ENCODE measurements around the gene STXBP2.
A peak's percentile ranks its signal among the peaks of the same experiment; 100 is the strongest.

The STXBP2 gene

GRCh38 chr19:7636691-7637373 is at the start of gene STXBP2:
Gene STXBP2 (plus strand): TSS chr19:7637110. CDS start chr19:7637150, 40 bp downstream.
- peaks cover 4% of the 10 kb centered on the region for H3K4me1 ChIP-seq (ENCODE audit: low read depth, poor library complexity, severe bottlenecking)
- H3K79me2 ChIP-seq (ENCODE audit: insufficient read depth, low read depth) = no peaks in the 10 kb centered on the region
- peak within 1 kb of the TSS; percentile 61; the same call in 1 of the 2 replicates for H3K9ac ChIP-seq
- no peaks in the 10 kb centered on the region for H4K20me1 ChIP-seq (ENCODE audit: insufficient read depth)
- no peak within 1 kb of the TSS for H3K4me3 ChIP-seq (IDR thresholded peaks at IDR 0.05; ENCODE audit: insufficient read depth, low read depth, low read length)
- H3K4me2 ChIP-seq = peak within 1 kb of the TSS; percentile 68
- H2AFZ ChIP-seq (ENCODE audit: low read depth) = peak within 1 kb of the TSS; percentile 78
- H3K27me3 ChIP-seq (ENCODE audit: insufficient read depth, low read depth) = no peaks in the 10 kb centered on the region
- H3K27ac ChIP-seq = no peak within 1 kb of the TSS
- TF ChIP-seq, protein P1, sequence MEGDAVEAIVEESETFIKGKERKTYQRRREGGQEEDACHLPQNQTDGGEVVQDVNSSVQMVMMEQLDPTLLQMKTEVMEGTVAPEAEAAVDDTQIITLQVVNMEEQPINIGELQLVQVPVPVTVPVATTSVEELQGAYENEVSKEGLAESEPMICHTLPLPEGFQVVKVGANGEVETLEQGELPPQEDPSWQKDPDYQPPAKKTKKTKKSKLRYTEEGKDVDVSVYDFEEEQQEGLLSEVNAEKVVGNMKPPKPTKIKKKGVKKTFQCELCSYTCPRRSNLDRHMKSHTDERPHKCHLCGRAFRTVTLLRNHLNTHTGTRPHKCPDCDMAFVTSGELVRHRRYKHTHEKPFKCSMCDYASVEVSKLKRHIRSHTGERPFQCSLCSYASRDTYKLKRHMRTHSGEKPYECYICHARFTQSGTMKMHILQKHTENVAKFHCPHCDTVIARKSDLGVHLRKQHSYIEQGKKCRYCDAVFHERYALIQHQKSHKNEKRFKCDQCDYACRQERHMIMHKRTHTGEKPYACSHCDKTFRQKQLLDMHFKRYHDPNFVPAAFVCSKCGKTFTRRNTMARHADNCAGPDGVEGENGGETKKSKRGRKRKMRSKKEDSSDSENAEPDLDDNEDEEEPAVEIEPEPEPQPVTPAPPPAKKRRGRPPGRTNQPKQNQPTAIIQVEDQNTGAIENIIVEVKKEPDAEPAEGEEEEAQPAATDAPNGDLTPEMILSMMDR (conservative IDR thresholded peaks at IDR 0.05; ENCODE audit: low read depth, low read length) = no peak
- H3K36me3 ChIP-seq (ENCODE audit: insufficient read depth) = no peaks in the 10 kb centered on the region

DNA sequence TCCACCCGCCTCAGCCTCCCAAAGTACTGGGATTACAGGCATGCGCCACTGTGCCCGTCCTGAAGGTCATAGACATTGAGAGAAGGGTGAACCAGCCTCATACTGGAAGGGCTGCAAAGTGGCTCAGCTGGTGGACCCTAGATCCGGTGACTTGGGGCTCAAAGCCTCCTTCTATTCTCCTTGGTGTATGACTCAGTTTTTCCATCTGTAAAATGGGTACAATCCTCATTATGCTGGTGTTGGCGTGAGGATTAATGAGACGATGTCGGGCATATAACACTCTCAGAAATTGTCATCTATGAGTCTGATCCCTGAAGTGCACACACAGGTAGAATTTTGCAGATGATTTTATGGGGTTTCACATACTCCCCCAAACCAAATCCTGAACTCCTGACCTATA is 47.1 kb upstream of the STXBP2 start:
- H3K79me2 ChIP-seq (ENCODE audit: insufficient read depth, low read depth) = no peaks in the 10 kb centered on the region
- H3K36me3 ChIP-seq (ENCODE audit: insufficient read depth) = no peaks in the 10 kb centered on the region
- no peak overlapping the region for H3K4me3 ChIP-seq (IDR thresholded peaks at IDR 0.05; ENCODE audit: insufficient read depth, low read depth, low read length)
- H4K20me1 ChIP-seq (ENCODE audit: insufficient read depth) = no peaks in the 10 kb centered on the region
- H3K4me2 ChIP-seq = no peak overlapping the region
- H3K9ac ChIP-seq = no peak overlapping the region
- TF ChIP-seq, protein P1 (conservative IDR thresholded peaks at IDR 0.05; ENCODE audit: low read depth, low read length) = no peak
- no peak overlapping the region for H2AFZ ChIP-seq (ENCODE audit: low read depth)
- no peak overlapping the region for H3K27ac ChIP-seq
- peaks cover 25% of the 10 kb centered on the region; the same call in 1 of the 2 replicates for H3K27me3 ChIP-seq (ENCODE audit: insufficient read depth, low read depth)
- no peaks in the 10 kb centered on the region for H3K4me1 ChIP-seq (ENCODE audit: low read depth, poor library complexity, severe bottlenecking)

- H2AFZ ChIP-seq (ENCODE audit: low read depth) = no peak overlapping the region
- H3K79me2 ChIP-seq (ENCODE audit: insufficient read depth, low read depth) = no peaks in the 10 kb centered on the region
- no peaks in the 10 kb centered on the region for H3K4me1 ChIP-seq (ENCODE audit: low read depth, poor library complexity, severe bottlenecking)
- H3K4me3 ChIP-seq (IDR thresholded peaks at IDR 0.05; ENCODE audit: insufficient read depth, low read depth, low read length) = no peak overlapping the region
- no peaks in the 10 kb centered on the region for H4K20me1 ChIP-seq (ENCODE audit: insufficient read depth)
- no peaks in the 10 kb centered on the region for H3K36me3 ChIP-seq (ENCODE audit: insufficient read depth)
- H3K4me2 ChIP-seq = no peak overlapping the region
- no peak overlapping the region for H3K9ac ChIP-seq
- H3K27ac ChIP-seq = no peak overlapping the region
- TF ChIP-seq, protein P1 (conservative IDR thresholded peaks at IDR 0.05; ENCODE audit: low read depth, low read length) = no peak
- peaks cover 29% of the 10 kb centered on the region; the same call in 1 of the 2 replicates for H3K27me3 ChIP-seq (ENCODE audit: insufficient read depth, low read depth)
These were observed 46.7 kb upstream of the STXBP2 start for GRCh38 chr19:7590256-7590655.

- Histone ChIP-seq H3K79me2 (ENCODE audit: insufficient read depth, low read depth) (no peaks in the 10 kb centered on the region), H3K9ac (no peak within 1 kb of the TSS), H2AFZ (ENCODE audit: low read depth) (peak within 1 kb of the TSS; percentile 71), H3K4me1 (ENCODE audit: low read depth, poor library complexity, severe bottlenecking) (no peaks in the 10 kb centered on the region), H3K4me3 (IDR thresholded peaks at IDR 0.05; ENCODE audit: insufficient read depth, low read depth, low read length) (no peak within 1 kb of the TSS), H3K4me2 (peak within 1 kb of the TSS; percentile 48), H4K20me1 (ENCODE audit: insufficient read depth) (no peaks in the 10 kb centered on the region), H3K36me3 (ENCODE audit: insufficient read depth) (no peaks in the 10 kb centered on the region), H3K27me3 (ENCODE audit: insufficient read depth, low read depth) (peaks cover 20% of the 10 kb centered on the region; the same call in 1 of the 2 replicates), H3K27ac (no peak within 1 kb of the TSS)
- TF ChIP-seq, protein P1 (conservative IDR thresholded peaks at IDR 0.05; ENCODE audit: low read depth, low read length) = no peak
These were observed 41.3 kb upstream of the STXBP2 start, which contains the start of gene CAMSAP3 for GRCh38 chr19:7595466-7596133. Gene CAMSAP3 (plus strand): TSS chr19:7595863. CDS start chr19:7596003, 140 bp downstream.

All from KMS-11 (cell line).